ENCODE results near the gene RASGRP1. TPM values are rescaled to one million over a fixed set of nuclear protein-coding genes. Genes with fewer than 3 reads are reported as not detected.

The RASGRP1 gene
- total RNA-seq, 1 experiment from 2014 or later = 0.85 TPM

DNA sequence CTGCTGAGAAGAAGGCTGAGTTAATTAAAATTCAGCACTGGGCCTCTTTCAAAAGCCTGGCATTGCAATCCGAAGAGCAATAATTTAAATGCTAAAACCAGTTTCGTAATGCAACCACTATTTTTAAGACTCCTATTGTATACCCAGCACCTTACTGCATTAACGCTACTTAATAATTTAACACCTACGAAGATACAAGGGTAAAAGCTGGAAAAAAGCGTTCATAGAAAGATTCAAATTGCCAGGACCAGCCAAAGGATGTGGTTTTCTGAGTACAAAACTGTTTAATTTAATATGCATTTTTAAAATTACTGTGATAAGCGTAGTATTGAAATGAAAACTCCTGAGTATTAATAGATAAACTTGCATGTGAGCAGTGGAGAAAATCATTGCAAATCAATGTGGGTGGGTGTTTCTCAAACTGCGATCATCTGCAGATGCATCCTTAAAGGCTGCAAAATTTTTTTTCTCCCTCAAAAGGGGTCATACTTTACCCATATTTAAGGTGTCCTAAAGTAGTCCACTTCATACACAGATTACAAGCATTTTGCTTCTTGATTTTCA, 12.9 kb upstream of the RASGRP1 start:
- Histone ChIP-seq H2AK5ac (ENCODE audit: insufficient read length, low read length) (no peak overlapping the region), H2AFZ (ENCODE audit: low read length) (no peak overlapping the region), H3K4me1 (ENCODE audit: insufficient read depth, low read length) (no peaks in the 10 kb centered on the region), H3K56ac (ENCODE audit: insufficient read length, low read depth, low read length) (no peak overlapping the region), H3K9ac (ENCODE audit: extremely low read depth, insufficient read length, low read length) (no peak overlapping the region), H3K79me1 (ENCODE audit: insufficient read depth, low read depth, low read length, poor library complexity, severe bottlenecking) (no peaks in the 10 kb centered on the region), H3K4ac (ENCODE audit: low read depth, low read length) (no peak overlapping the region), H4K8ac (replicated peaks; ENCODE audit: insufficient read length, low read depth, low read length) (no peak overlapping the region), H2BK5ac (ENCODE audit: insufficient read length, low read length) (no peak overlapping the region), H4K5ac (ENCODE audit: insufficient read length, low read depth, low read length) (no peak overlapping the region), H4K91ac (ENCODE audit: insufficient read length, low read depth, low read length) (no peak overlapping the region), H2BK20ac (ENCODE audit: low read depth, low read length, poor library complexity, severe bottlenecking) (no peak overlapping the region), H3T11ph (ENCODE audit: low read length) (no peak overlapping the region), H3K27me3 (ENCODE audit: insufficient read depth, low read length) (no peaks in the 10 kb centered on the region), H4K20me1 (ENCODE audit: control insufficient read depth, insufficient read depth, insufficient read length) (no peaks in the 10 kb centered on the region), H2BK120ac (ENCODE audit: low read depth, low read length, poor library complexity, severe bottlenecking) (no peak overlapping the region), H3K18ac (ENCODE audit: insufficient read length, low read depth, low read length) (no peak overlapping the region), H2BK12ac (ENCODE audit: insufficient read length, low read depth, low read length) (no peak overlapping the region), H2BK15ac (ENCODE audit: low read depth, low read length) (no peak overlapping the region), H3K9me3 (ENCODE audit: control insufficient read depth, low read depth, low read length) (no peaks in the 10 kb centered on the region), H3K14ac (ENCODE audit: insufficient read depth, low read length) (no peak overlapping the region), H3K79me2 (ENCODE audit: insufficient read depth, low read length) (no peaks in the 10 kb centered on the region), H3K4me2 (ENCODE audit: insufficient read depth, insufficient read length, low read length) (no peak overlapping the region), H3K23ac (ENCODE audit: insufficient read length, low read depth, low read length) (no peak overlapping the region), H3K23me2 (ENCODE audit: insufficient read length, low read depth, low read length, poor library complexity, severe bottlenecking) (no peaks in the 10 kb centered on the region), H3K27ac (ENCODE audit: insufficient read length, low read depth, low read length) (no peak overlapping the region)
- H3K4me1 Mint-ChIP-seq = peaks cover 4 to 9% of the 10 kb centered on the region in 2 experiments; a peak in 3 of 4 replicates
- no CpG with 5 or more reads among the region's 7 CpGs for WGBS (ENCODE audit: extremely low coverage, insufficient read length, low lambda C conversion rate)
- peaks cover 0 to 10% (median 0%) of the 10 kb centered on the region in 3 experiments; a peak in 3 of 7 replicates for H3K36me3 Mint-ChIP-seq (ENCODE audit: insufficient read depth in 1 of 3, low read depth in 3 of 3)
- peaks cover 5 to 15% of the 10 kb centered on the region in 2 experiments; a peak in 3 of 5 replicates for H3K9me3 Mint-ChIP-seq
- peaks cover 9% of the 10 kb centered on the region for H3K27me3 Mint-ChIP-seq (ENCODE audit: low read depth)
- H3K27ac Mint-ChIP-seq = no peak overlapping the region
- no peak for DNase-seq
- H3K4me3 Mint-ChIP-seq = no peak overlapping the region
- TF ChIP-seq, protein P1, sequence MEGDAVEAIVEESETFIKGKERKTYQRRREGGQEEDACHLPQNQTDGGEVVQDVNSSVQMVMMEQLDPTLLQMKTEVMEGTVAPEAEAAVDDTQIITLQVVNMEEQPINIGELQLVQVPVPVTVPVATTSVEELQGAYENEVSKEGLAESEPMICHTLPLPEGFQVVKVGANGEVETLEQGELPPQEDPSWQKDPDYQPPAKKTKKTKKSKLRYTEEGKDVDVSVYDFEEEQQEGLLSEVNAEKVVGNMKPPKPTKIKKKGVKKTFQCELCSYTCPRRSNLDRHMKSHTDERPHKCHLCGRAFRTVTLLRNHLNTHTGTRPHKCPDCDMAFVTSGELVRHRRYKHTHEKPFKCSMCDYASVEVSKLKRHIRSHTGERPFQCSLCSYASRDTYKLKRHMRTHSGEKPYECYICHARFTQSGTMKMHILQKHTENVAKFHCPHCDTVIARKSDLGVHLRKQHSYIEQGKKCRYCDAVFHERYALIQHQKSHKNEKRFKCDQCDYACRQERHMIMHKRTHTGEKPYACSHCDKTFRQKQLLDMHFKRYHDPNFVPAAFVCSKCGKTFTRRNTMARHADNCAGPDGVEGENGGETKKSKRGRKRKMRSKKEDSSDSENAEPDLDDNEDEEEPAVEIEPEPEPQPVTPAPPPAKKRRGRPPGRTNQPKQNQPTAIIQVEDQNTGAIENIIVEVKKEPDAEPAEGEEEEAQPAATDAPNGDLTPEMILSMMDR (conservative IDR thresholded peaks at IDR 0.05) = no peak
